ENCODE measurements around the gene GRID2.

DNA sequence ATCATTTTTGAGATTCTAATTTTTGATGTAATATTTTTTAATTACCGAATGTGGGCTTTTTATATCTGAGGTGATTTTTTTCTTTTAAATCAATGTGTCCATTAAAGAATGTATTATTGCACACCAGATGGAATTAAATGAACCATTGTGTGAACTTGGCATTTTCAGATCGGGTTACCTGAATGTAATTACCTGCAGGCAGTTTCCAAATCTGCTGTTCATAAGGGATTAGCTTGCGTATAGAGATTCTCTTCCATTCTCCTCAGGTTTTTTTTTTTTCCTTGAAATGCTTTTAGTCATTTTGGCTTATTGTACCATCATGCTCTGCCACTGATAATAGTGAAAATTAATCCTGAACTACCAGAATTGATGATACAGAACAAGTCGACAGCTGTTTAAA lies 1013.3 kb downstream of the GRID2 start:
- TF ChIP-seq, protein P1, sequence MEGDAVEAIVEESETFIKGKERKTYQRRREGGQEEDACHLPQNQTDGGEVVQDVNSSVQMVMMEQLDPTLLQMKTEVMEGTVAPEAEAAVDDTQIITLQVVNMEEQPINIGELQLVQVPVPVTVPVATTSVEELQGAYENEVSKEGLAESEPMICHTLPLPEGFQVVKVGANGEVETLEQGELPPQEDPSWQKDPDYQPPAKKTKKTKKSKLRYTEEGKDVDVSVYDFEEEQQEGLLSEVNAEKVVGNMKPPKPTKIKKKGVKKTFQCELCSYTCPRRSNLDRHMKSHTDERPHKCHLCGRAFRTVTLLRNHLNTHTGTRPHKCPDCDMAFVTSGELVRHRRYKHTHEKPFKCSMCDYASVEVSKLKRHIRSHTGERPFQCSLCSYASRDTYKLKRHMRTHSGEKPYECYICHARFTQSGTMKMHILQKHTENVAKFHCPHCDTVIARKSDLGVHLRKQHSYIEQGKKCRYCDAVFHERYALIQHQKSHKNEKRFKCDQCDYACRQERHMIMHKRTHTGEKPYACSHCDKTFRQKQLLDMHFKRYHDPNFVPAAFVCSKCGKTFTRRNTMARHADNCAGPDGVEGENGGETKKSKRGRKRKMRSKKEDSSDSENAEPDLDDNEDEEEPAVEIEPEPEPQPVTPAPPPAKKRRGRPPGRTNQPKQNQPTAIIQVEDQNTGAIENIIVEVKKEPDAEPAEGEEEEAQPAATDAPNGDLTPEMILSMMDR (conservative IDR thresholded peaks at IDR 0.05 in 1 of 2, IDR thresholded peaks at IDR 0.05 in 1 of 2; ENCODE audit: low read depth in 1 of 2, low read length in 2 of 2), result no peak
- no peak for TF ChIP-seq EZH2 (IDR thresholded peaks at IDR 0.05; ENCODE audit: low read length, missing control alignments)

Data from fibroblast of lung (primary cell).